SJCRH30 (cell line): ENCODE data around the gene TMEM179. TPM values are rescaled to one million over a fixed set of nuclear protein-coding genes. Genes with fewer than 3 reads are reported as not detected.

Experiments used
- DNase-seq, 2 experiments: peaks; one replicate each; pipeline ENCODE4 v3.0.0-alpha.2; 2015 to 2020
- H3K27ac ChIP-seq: fragments of 250-450 bp; sonication (Bioruptor Pico); 2 replicates; pipeline ENCODE4 v1.5.1; 2020; ENCODE audit warnings: mild to moderate bottlenecking, moderate library complexity
- H3K27me3 ChIP-seq: fragments of 250-450 bp; sonication (Bioruptor Pico); 2 replicates; pipeline ENCODE4 v1.5.1; 2020; ENCODE audit warnings: mild to moderate bottlenecking, moderate library complexity
- H3K36me3 ChIP-seq: fragments of 250-450 bp; sonication (Bioruptor Pico); 2 replicates; pipeline ENCODE4 v1.5.1; 2020; ENCODE audit warnings: mild to moderate bottlenecking, moderate library complexity
- H3K4me1 ChIP-seq: fragments of 250-450 bp; sonication (Bioruptor Pico); 2 replicates; pipeline ENCODE4 v1.5.1; 2020; ENCODE audit warnings: mild to moderate bottlenecking, moderate library complexity
- H3K4me3 ChIP-seq: fragments of 250-450 bp; sonication (Bioruptor Pico); 2 replicates; pipeline ENCODE4 v1.5.1; 2020; ENCODE audit warnings: mild to moderate bottlenecking, moderate library complexity
- H3K9me3 ChIP-seq: fragments of 250-450 bp; sonication (Bioruptor Pico); replicated peaks from 2 replicates; pipeline ENCODE4 v1.5.1; 2020; ENCODE audit warnings: mild to moderate bottlenecking, moderate library complexity
- total RNA-seq: library from RNA; depleted of rRNA; stranded (reverse); fragments of >200 nt; shearing (Covaris generic); gene quantifications from 2 replicates; pipeline ENCODE4 v1.2.3, GENCODE V29; 2014

Gene TMEM179
- total RNA-seq, 1 experiment from 2014 or later = not detected

DNA sequence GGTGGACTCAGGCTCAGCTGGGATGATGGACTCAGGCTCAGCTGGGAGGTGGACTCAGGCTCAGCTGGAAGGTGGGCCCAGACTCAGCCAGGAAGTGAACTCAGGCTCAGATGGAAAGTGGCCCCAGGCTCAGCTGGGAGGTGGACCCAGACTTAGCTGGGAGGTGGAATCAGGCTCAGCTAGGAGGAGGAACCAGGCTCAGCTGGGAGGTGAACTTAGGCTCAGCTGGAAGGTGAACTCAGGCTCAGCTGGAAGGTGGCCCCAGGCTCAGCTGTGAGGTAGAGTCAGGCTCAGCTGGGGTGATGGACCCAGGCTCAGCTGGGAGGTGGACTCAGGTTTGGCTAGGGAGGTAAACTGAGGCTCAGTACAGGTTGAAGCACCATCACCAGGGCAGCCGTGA lies 46.8 kb downstream of the TMEM179 start:
- Histone ChIP-seq H3K4me1 (peaks cover 16% of the 10 kb centered on the region; the same call in 1 of the 2 replicates), H3K27me3 (no peaks in the 10 kb centered on the region), H3K36me3 (no peaks in the 10 kb centered on the region), H3K4me3 (no peak overlapping the region), H3K27ac (no peak overlapping the region), H3K9me3 (no peaks in the 10 kb centered on the region)
- DNase-seq = no peak

- H3K9me3 ChIP-seq = no peaks in the 10 kb centered on the region
- peaks cover 16% of the 10 kb centered on the region; the same call in 1 of the 2 replicates for H3K4me1 ChIP-seq
- no peak overlapping the region for H3K27ac ChIP-seq
- H3K27me3 ChIP-seq = no peaks in the 10 kb centered on the region
- DNase-seq = no peak
- H3K36me3 ChIP-seq = no peaks in the 10 kb centered on the region
- H3K4me3 ChIP-seq = no peak overlapping the region
Observed at GRCh38 chr14:104557086-104557485, 47.5 kb downstream of the TMEM179 start.

DNA sequence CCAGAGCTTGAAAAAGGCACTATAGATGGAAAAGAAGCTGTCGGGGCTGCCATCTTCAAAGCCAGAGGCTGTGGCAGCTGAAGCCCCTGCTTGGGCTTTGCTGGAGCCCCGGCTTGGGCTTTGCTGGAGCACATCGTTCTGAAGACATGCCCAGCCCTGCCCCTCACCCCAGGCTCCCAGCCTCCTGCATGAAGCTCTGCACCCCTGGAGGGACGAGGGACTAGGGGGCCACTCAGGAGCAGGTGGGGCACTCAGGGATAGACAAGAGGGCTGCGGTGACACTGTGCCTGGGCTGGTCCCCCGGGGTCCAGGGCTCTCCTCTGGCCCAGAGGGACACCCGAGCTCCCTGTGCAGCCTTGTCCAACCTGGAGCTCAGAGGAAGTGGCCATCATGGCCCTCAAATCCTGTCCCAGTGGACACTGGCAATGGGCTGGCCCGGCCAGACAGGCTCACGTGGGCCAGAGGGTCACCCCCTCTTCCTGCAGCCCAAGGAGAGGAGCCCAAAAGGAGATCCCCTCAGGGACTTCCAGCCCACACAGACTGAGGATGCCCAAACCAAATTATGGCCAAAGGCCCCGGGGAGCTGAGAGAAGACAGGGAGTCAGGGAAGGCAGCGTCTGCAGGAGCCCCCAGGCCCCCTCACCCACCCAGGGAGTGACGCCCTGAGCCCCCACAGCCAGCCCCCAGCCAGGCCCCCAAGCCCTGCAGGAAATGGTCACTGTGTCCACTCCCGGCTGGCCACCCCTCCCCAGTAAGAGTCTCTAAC lies 48.1 kb downstream of the TMEM179 start:
- DNase-seq = no peak
- H3K36me3 ChIP-seq = no peaks in the 10 kb centered on the region
- H3K4me1 ChIP-seq = peaks cover 16% of the 10 kb centered on the region; the same call in 1 of the 2 replicates
- H3K4me3 ChIP-seq = no peak overlapping the region
- no peaks in the 10 kb centered on the region for H3K27me3 ChIP-seq
- H3K27ac ChIP-seq = no peak overlapping the region
- H3K9me3 ChIP-seq = no peaks in the 10 kb centered on the region

GRCh38 chr14:104555430-104556255 lies 48.9 kb downstream of the TMEM179 start:
- Histone ChIP-seq H3K36me3 (no peaks in the 10 kb centered on the region), H3K27me3 (no peaks in the 10 kb centered on the region), H3K4me1 (peaks cover 16% of the 10 kb centered on the region; the same call in 1 of the 2 replicates), H3K27ac (no peak overlapping the region; the same call in 1 of the 2 replicates), H3K4me3 (no peak overlapping the region), H3K9me3 (no peaks in the 10 kb centered on the region)
- DNase-seq = no peak

- Histone ChIP-seq H3K27ac (no peak overlapping the region; the same call in 1 of the 2 replicates), H3K36me3 (no peaks in the 10 kb centered on the region), H3K4me3 (no peak overlapping the region), H3K9me3 (no peaks in the 10 kb centered on the region), H3K4me1 (peaks cover 16% of the 10 kb centered on the region; the same call in 1 of the 2 replicates), H3K27me3 (no peaks in the 10 kb centered on the region)
- peak; percentile 92 to 93 for DNase-seq
Observed at GRCh38 chr14:104554608-104555429, 49.8 kb downstream of the TMEM179 start.

DNA sequence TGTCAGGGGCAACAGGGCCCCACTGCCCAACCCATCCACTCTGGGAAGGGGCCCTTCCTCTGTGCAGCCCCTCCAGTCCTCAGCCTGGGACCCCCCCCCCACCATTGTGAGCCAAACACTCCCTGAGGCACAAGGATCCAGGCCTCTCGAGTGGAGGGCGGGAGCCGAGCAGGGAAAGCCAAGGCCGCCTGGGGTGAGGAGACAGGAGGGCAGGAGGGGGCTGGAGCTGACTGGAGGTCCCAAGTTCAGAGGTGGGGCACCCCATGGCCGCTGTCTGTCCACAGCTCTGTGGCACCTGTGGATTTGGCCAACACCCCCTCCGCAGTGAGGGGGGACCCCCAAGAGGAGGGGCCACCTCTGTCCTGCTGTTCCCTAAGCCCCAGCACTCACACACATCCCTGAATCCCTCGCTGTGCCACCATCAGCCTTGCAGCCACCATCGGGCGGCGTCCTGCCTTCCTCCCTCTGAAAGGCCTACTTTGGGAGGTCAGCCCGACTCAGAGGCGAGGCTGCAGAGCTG lies 50.4 kb downstream of the TMEM179 start:
- Histone ChIP-seq H3K9me3 (no peaks in the 10 kb centered on the region), H3K4me1 (peaks cover 16% of the 10 kb centered on the region; the same call in 1 of the 2 replicates), H3K4me3 (no peak overlapping the region), H3K27ac (no peak overlapping the region; the same call in 1 of the 2 replicates), H3K36me3 (no peaks in the 10 kb centered on the region), H3K27me3 (no peaks in the 10 kb centered on the region)
- no peak for DNase-seq

- H3K4me1 ChIP-seq = peaks cover 16% of the 10 kb centered on the region; the same call in 1 of the 2 replicates
- H3K27ac ChIP-seq = no peak overlapping the region
- H3K9me3 ChIP-seq = no peaks in the 10 kb centered on the region
- no peaks in the 10 kb centered on the region for H3K36me3 ChIP-seq
- no peak for DNase-seq
- no peaks in the 10 kb centered on the region for H3K27me3 ChIP-seq
- no peak overlapping the region for H3K4me3 ChIP-seq
Observed at GRCh38 chr14:104553166-104554087, 51.1 kb downstream of the TMEM179 start.

GRCh38 chr14:104552738-104553125 lies 51.8 kb downstream of the TMEM179 start:
- H3K4me1 ChIP-seq = peaks cover 16% of the 10 kb centered on the region; the same call in 1 of the 2 replicates
- no peaks in the 10 kb centered on the region for H3K9me3 ChIP-seq
- no peaks in the 10 kb centered on the region for H3K36me3 ChIP-seq
- H3K27ac ChIP-seq = no peak overlapping the region
- no peaks in the 10 kb centered on the region for H3K27me3 ChIP-seq
- H3K4me3 ChIP-seq = no peak overlapping the region
- no peak for DNase-seq

DNA sequence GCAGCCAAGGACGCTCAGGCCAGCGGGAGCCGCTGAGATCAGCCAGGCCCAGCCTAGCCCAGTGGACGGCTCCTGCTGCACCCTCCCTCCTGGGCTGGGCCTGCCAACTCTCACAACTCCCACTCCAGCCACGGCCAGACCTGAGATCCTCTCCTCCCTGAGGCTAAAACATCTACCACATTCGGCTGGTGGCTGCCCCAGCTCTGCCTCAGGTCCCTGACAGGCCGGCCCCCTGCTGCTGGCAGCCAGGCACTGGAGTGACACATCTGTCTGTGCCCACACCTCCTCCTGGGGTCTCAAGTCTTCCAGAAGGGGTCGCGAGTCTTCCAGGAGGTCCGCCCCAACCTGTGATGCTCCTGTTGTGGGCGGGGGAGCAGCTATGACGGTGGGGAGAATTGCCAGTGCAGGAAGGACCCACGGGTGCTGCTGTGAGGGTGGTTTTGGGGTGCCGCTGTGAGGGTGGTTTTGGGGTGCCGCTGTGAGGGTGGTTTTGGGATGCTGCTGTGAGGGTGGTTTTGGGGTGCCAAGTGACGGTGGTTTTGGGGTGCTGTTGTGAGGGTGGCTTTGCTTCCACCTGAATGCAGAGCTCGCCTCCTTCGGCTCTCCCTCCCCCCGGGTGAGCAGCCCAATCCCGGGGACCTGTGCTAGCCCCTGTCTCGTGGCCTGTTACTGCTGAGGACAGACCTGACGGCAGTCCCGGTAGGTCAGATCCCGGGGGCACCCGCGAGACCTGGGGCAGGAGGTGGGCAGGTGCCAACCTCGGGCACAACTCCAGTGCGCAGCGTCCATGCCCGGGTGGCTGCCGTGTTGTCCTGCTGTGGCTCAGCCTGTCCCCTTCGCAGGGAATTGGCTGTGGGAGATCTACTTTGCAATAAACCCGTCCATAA lies 52.5 kb downstream of the TMEM179 start:
- H3K27me3 ChIP-seq = no peaks in the 10 kb centered on the region; the same call in 1 of the 2 replicates
- peak in 1 of 2 experiments; percentile 2 for DNase-seq

GRCh38 chr14:104550861-104551728 lies 53.5 kb downstream of the TMEM179 start:
- Histone ChIP-seq H3K36me3 (no peaks in the 10 kb centered on the region), H3K4me1 (peaks cover 16% of the 10 kb centered on the region; the same call in 1 of the 2 replicates), H3K27ac (no peak overlapping the region), H3K9me3 (no peaks in the 10 kb centered on the region), H3K27me3 (no peaks in the 10 kb centered on the region; the same call in 1 of the 2 replicates), H3K4me3 (no peak overlapping the region)
- DNase-seq = peak in 1 of 2 experiments; percentile 1

More for the DNA sequence above, 52.5 kb downstream of the TMEM179 start:
- Histone ChIP-seq H3K4me3 (no peak overlapping the region), H3K27ac (no peak overlapping the region), H3K9me3 (no peaks in the 10 kb centered on the region), H3K4me1 (peaks cover 16% of the 10 kb centered on the region; the same call in 1 of the 2 replicates), H3K36me3 (no peaks in the 10 kb centered on the region)

DNA sequence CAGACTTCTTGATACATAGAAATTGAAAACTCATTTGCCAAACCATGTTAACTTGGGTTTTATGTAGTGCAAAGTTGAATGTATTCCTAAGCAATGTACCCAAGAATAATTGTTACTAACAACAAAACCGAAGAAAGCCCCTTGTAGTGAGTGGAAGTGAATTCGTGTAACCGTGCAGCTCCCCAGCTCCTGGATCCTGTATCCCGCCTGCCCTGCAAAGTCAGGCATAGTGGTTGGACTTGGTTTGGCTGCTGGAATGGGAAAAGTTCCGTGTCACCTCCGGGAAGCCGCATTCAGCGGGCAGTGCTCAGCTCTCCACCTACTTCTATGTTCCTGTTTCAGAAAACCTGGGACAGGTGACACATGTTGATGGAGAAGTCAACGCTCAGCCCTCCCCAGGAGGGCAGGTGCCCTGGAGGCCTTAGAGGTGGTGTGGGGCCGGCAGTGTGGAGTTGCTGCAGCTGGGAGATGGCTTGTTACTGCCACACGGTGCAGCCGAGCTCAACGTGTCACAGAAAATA lies 54.2 kb downstream of the TMEM179 start:
- Histone ChIP-seq H3K4me1 (peaks cover 16% of the 10 kb centered on the region; the same call in 1 of the 2 replicates), H3K4me3 (no peak overlapping the region), H3K9me3 (no peaks in the 10 kb centered on the region), H3K27me3 (peaks cover 3% of the 10 kb centered on the region), H3K27ac (no peak overlapping the region), H3K36me3 (no peaks in the 10 kb centered on the region)
- DNase-seq = no peak
